Trophoblast cell (in vitro differentiated cells and primary cell): ENCODE results near the gene EXOC4.

ENCODE experiments used
- DNase-seq, 2 donors: peaks; one replicate each; pipeline ENCODE4 v3.0.0-alpha.2; 2016
- H2AFZ ChIP-seq: 2 replicates; pipeline ENCODE4 v1.6.1; 2013; ENCODE audit warnings: low read length, moderate library complexity, mild to moderate bottlenecking; ENCODE audit not compliant: insufficient read depth, poor library complexity
- H2AK5ac ChIP-seq: 2 replicates; pipeline ENCODE4 v1.6.1; 2013; ENCODE audit warnings: mild to moderate bottlenecking, low read length
- H2BK120ac ChIP-seq: 2 replicates; pipeline ENCODE4 v1.6.1; 2013; ENCODE audit warnings: low read length, mild to moderate bottlenecking, moderate library complexity; ENCODE audit not compliant: insufficient read depth, poor library complexity
- H2BK12ac ChIP-seq: 2 replicates; pipeline ENCODE4 v1.6.1; 2013; ENCODE audit warnings: mild to moderate bottlenecking, low read length, moderate library complexity
- H2BK5ac ChIP-seq: 2 replicates; pipeline ENCODE4 v1.6.1; 2013; ENCODE audit warnings: low read length, low read depth, moderate library complexity, mild to moderate bottlenecking; ENCODE audit not compliant: poor library complexity
- H3K14ac ChIP-seq: 2 replicates; pipeline ENCODE4 v1.6.1; 2013; ENCODE audit warnings: mild to moderate bottlenecking, low read length
- H3K18ac ChIP-seq: 2 replicates; pipeline ENCODE4 v1.6.1; 2013; ENCODE audit warnings: mild to moderate bottlenecking, low read length
- H3K23ac ChIP-seq: 2 replicates; pipeline ENCODE4 v1.6.1; 2013; ENCODE audit warnings: low read length
- H3K27ac ChIP-seq: 2 replicates; pipeline ENCODE4 v1.5.1; 2013; ENCODE audit warnings: low read depth, mild to moderate bottlenecking, inconsistent platforms, low read length, moderate library complexity
- H3K27me3 ChIP-seq: 2 replicates; pipeline ENCODE4 v1.6.1; 2013; ENCODE audit warnings: inconsistent platforms, mild to moderate bottlenecking, low read length, moderate library complexity; ENCODE audit not compliant: insufficient read depth
- H3K36me3 ChIP-seq, 2 experiments: 1 replicate in 1 of 2; 2 replicates in 1 of 2; pipeline ENCODE4 v1.6.1; 2013; ENCODE audit warnings: low read length in 2 of 2, mild to moderate bottlenecking in 2 of 2, moderate library complexity in 1 of 2; ENCODE audit not compliant: insufficient read depth in 2 of 2, control insufficient read depth in 1 of 2
- H3K4ac ChIP-seq: 2 replicates; pipeline ENCODE4 v1.6.1; 2013; ENCODE audit warnings: low read depth, mild to moderate bottlenecking, low read length, moderate library complexity
- H3K4me1 ChIP-seq, 2 experiments: 1 replicate in 1 of 2; 2 replicates in 1 of 2; pipeline ENCODE4 v1.6.1; 2013; ENCODE audit warnings: low read length in 2 of 2, mild to moderate bottlenecking in 2 of 2, moderate library complexity in 1 of 2; ENCODE audit not compliant: insufficient read depth in 2 of 2, control insufficient read depth in 1 of 2
- H3K4me2 ChIP-seq: 2 replicates; pipeline ENCODE4 v1.6.1; 2013; ENCODE audit warnings: inconsistent platforms, mild to moderate bottlenecking, low read length, moderate library complexity
- H3K4me3 ChIP-seq: 2 replicates; pipeline ENCODE4 v1.5.1; 2013; ENCODE audit warnings: mild to moderate bottlenecking, low read depth, low read length, inconsistent platforms
- H3K79me1 ChIP-seq: one replicate; pipeline ENCODE4 v1.6.1; 2013; ENCODE audit warnings: low read length
- H3K79me2 ChIP-seq: 2 replicates; pipeline ENCODE4 v1.6.1; 2013; ENCODE audit warnings: low read length, mild to moderate bottlenecking; ENCODE audit not compliant: control insufficient read depth, insufficient read depth, poor library complexity
- H3K9ac ChIP-seq: 2 replicates; pipeline ENCODE4 v1.6.1; 2013; ENCODE audit warnings: mild to moderate bottlenecking, low read length
- H3K9me3 ChIP-seq: 2 replicates; pipeline ENCODE4 v1.6.1; 2013; ENCODE audit warnings: low read depth, mild to moderate bottlenecking, control low read depth, inconsistent platforms, low read length; ENCODE audit not compliant: insufficient read depth
- H4K12ac ChIP-seq: 2 replicates; pipeline ENCODE4 v1.6.1; 2013; ENCODE audit warnings: low read depth, mild to moderate bottlenecking, low read length, moderate library complexity
- H4K8ac ChIP-seq: 2 replicates; pipeline ENCODE4 v1.6.1; 2013; ENCODE audit warnings: low read depth, mild to moderate bottlenecking, low read length, moderate library complexity
- H4K91ac ChIP-seq: one replicate; pipeline ENCODE4 v1.6.1; 2013; ENCODE audit warnings: low read depth, mild to moderate bottlenecking, low read length, moderate library complexity
- WGBS: extraction: QIAGEN DNeasy Blood & Tissue Kit; methylation state at CpG from one replicate; pipeline ENCODE4 v1.1.7; 2013; ENCODE audit warnings: missing lambda C conversion rate; ENCODE audit not compliant: insufficient read length, insufficient coverage; ENCODE audit errors: extremely low coverage; 5-methylcytosine and 5-hydroxymethylcytosine counted together

EXOC4 gene

GRCh38 chr7:133790911-133791310 lies 538.0 kb downstream of the EXOC4 start:
- Histone ChIP-seq H3K36me3 (no peaks in the 10 kb centered on the region), H2BK12ac (no peak overlapping the region), H2AFZ (no peak overlapping the region), H2AK5ac (no peak overlapping the region), H2BK5ac (no peak overlapping the region), H3K23ac (no peak overlapping the region), H3K14ac (no peak overlapping the region), H3K4me1 (no peaks in the 10 kb centered on the region), H3K18ac (no peak overlapping the region), H3K4ac (no peak overlapping the region), H3K79me2 (no peaks in the 10 kb centered on the region), H3K9ac (no peak overlapping the region), H3K4me2 (no peak overlapping the region), H3K79me1 (no peaks in the 10 kb centered on the region), H4K91ac (no peak overlapping the region), H3K4me3 (no peak overlapping the region), H4K8ac (no peak overlapping the region), H2BK120ac (no peak overlapping the region), H3K27ac (no peak overlapping the region), H3K27me3 (no peaks in the 10 kb centered on the region), H3K9me3 (no peaks in the 10 kb centered on the region), H4K12ac (no peak overlapping the region)
- 100% methylated on average over 1 of the region's 4 CpGs for WGBS
- DNase-seq: no peak

GRCh38 chr7:133794479-133794878 lies 541.6 kb downstream of the EXOC4 start:
- no peak overlapping the region for H3K4me2 ChIP-seq
- no peak overlapping the region for H2BK120ac ChIP-seq
- H3K18ac ChIP-seq: no peak overlapping the region
- H2AK5ac ChIP-seq: no peak overlapping the region
- no peak overlapping the region for H3K4ac ChIP-seq
- no peaks in the 10 kb centered on the region for H3K4me1 ChIP-seq
- H4K8ac ChIP-seq: no peak overlapping the region
- H3K79me1 ChIP-seq: no peaks in the 10 kb centered on the region
- H2BK5ac ChIP-seq: no peak overlapping the region
- H3K27ac ChIP-seq: no peak overlapping the region
- no peak overlapping the region for H3K4me3 ChIP-seq
- no peak overlapping the region for H2BK12ac ChIP-seq
- no peak overlapping the region for H4K12ac ChIP-seq
- H3K36me3 ChIP-seq: no peaks in the 10 kb centered on the region
- H3K9ac ChIP-seq: no peak overlapping the region
- H3K9me3 ChIP-seq: no peaks in the 10 kb centered on the region
- no peak overlapping the region for H4K91ac ChIP-seq
- H3K27me3 ChIP-seq: no peaks in the 10 kb centered on the region
- DNase-seq: no peak
- H3K79me2 ChIP-seq: no peaks in the 10 kb centered on the region
- no peak overlapping the region for H3K23ac ChIP-seq
- no CpG with 5 or more reads among the region's 2 CpGs for WGBS
- no peak overlapping the region for H3K14ac ChIP-seq
- no peak overlapping the region for H2AFZ ChIP-seq

- no peak overlapping the region for H3K4me2 ChIP-seq
- H3K79me1 ChIP-seq: no peaks in the 10 kb centered on the region
- H4K12ac ChIP-seq: no peak overlapping the region
- H3K14ac ChIP-seq: no peak overlapping the region
- no peak overlapping the region for H2AFZ ChIP-seq
- no peak overlapping the region for H2BK12ac ChIP-seq
- no peak overlapping the region for H2BK120ac ChIP-seq
- H3K4ac ChIP-seq: no peak overlapping the region
- H4K91ac ChIP-seq: no peak overlapping the region
- no peaks in the 10 kb centered on the region for H3K36me3 ChIP-seq
- no peaks in the 10 kb centered on the region for H3K79me2 ChIP-seq
- no peak overlapping the region for H3K4me3 ChIP-seq
- no peak overlapping the region for H3K9ac ChIP-seq
- H3K27me3 ChIP-seq: no peaks in the 10 kb centered on the region
- no peaks in the 10 kb centered on the region for H3K9me3 ChIP-seq
- H3K23ac ChIP-seq: no peak overlapping the region
- no peak overlapping the region for H2BK5ac ChIP-seq
- WGBS: no CpG with 5 or more reads among the region's 2 CpGs
- no peak for DNase-seq
- H3K4me1 ChIP-seq: no peaks in the 10 kb centered on the region
- H4K8ac ChIP-seq: no peak overlapping the region
- H3K18ac ChIP-seq: no peak overlapping the region
- no peak overlapping the region for H2AK5ac ChIP-seq
- no peak overlapping the region for H3K27ac ChIP-seq
These were observed 542.3 kb downstream of the EXOC4 start for GRCh38 chr7:133795068-133795665.

- H3K4me1 ChIP-seq: no peaks in the 10 kb centered on the region
- no peak overlapping the region for H3K9ac ChIP-seq
- H3K4me3 ChIP-seq: no peak overlapping the region
- no peak overlapping the region for H2AK5ac ChIP-seq
- no peaks in the 10 kb centered on the region for H3K27me3 ChIP-seq
- no peaks in the 10 kb centered on the region for H3K79me2 ChIP-seq
- H4K91ac ChIP-seq: no peak overlapping the region
- H3K18ac ChIP-seq: no peak overlapping the region
- no CpG with 5 or more reads among the region's 11 CpGs for WGBS
- H3K9me3 ChIP-seq: no peaks in the 10 kb centered on the region
- no peak overlapping the region for H4K8ac ChIP-seq
- H2AFZ ChIP-seq: no peak overlapping the region
- no peak overlapping the region for H3K23ac ChIP-seq
- H3K36me3 ChIP-seq: no peaks in the 10 kb centered on the region
- H2BK5ac ChIP-seq: no peak overlapping the region
- no peak for DNase-seq
- no peak overlapping the region for H3K4ac ChIP-seq
- no peaks in the 10 kb centered on the region for H3K79me1 ChIP-seq
- H4K12ac ChIP-seq: no peak overlapping the region
- no peak overlapping the region for H2BK12ac ChIP-seq
- H3K14ac ChIP-seq: no peak overlapping the region
- no peak overlapping the region for H3K4me2 ChIP-seq
- H3K27ac ChIP-seq: no peak overlapping the region
- H2BK120ac ChIP-seq: no peak overlapping the region
These were observed 544.2 kb downstream of the EXOC4 start for GRCh38 chr7:133796782-133797745.
